HCT116 (cell line): Measurements from ENCODE around the gene SPEF2. TPM values are rescaled to one million over a fixed set of nuclear protein-coding genes. Genes with fewer than 3 reads are reported as not detected.

ENCODE experiments used
- ATAC-seq: fragments of 200-7000 bp; cut with Tn5 transposase; 2 replicates; pipeline ENCODE4 v1.9.1; 2020; ENCODE audit warnings: mild to moderate bottlenecking, moderate library complexity
- BruUV-seq: library from RNA; stranded (reverse); fragments of 400-500 nt; replicated peaks from 2 replicates; lab custom pipeline; 2021; lab: Mats Ljungman, UMichigan
- CTCF ChIA-PET: fragments of 300-600 bp; sonication (Branson Sonifier 250); formaldehyde crosslinking; loops from one replicate; lab custom pipeline; 2021; ENCODE audit warnings: antibody characterized with exemption; lab: Charles Lee
- POLR2A ChIA-PET: fragments of 300-600, 350-600 bp; sonication (Branson Sonifier 250); formaldehyde crosslinking; loops from one replicate; lab custom pipeline; 2021; ENCODE audit warnings: antibody characterized with exemption; lab: Charles Lee
- RAD21 ChIA-PET, 2 experiments: fragments of 300-600 bp; sonication (Branson Sonifier 250); formaldehyde crosslinking; loops; one replicate each; lab custom pipeline; 2023; ENCODE audit warnings: low total read pairs in 2 of 2; ENCODE audit not compliant: uncharacterized antibody in 2 of 2, unreplicated experiment in 2 of 2, low non-redundant PET in 1 of 2; lab: Charles Lee
- DNase-seq: peaks from one replicate; pipeline ENCODE4 v3.0.0-alpha.2; 2010; ENCODE audit warnings: low read depth, low spot score
- H2AFZ ChIP-seq: fragments of 200-600 bp; shearing (Covaris generic), sonication (generic); 2 replicates; pipeline ENCODE4 v1.6.1; 2017; ENCODE audit warnings: low read depth, mixed run types, mixed read lengths, antibody characterized with exemption, low read length; ENCODE audit not compliant: poor library complexity, severe bottlenecking
- H3K27ac ChIP-seq: 2 replicates; pipeline ENCODE4 v1.5.1; 2012; ENCODE audit warnings: low read depth, low read length
- H3K27me3 ChIP-seq: fragments of 200-600 bp; sonication (generic); 2 replicates; pipeline ENCODE4 v1.6.1; 2016; ENCODE audit warnings: mixed run types, low read length, mixed read lengths; ENCODE audit not compliant: insufficient read depth
- H3K36me3 ChIP-seq, 2 experiments: fragments of 200-500 bp in 1 of 2; fragments of 200-600 bp in 1 of 2; sonication (Bioruptor generic) in 1 of 2; sonication (generic) in 1 of 2; 2 replicates each; pipeline versions ENCODE4 v1.5.1 to v1.6.1; 2014 to 2016; ENCODE audit warnings: low read length in 2 of 2, inconsistent platforms in 1 of 2, mixed read lengths in 1 of 2, mixed run types in 1 of 2; ENCODE audit not compliant: insufficient read depth in 2 of 2, control insufficient read depth in 1 of 2
- H3K4me1 ChIP-seq, 2 experiments: fragments of 200-600 bp in 1 of 2; sonication (generic) in 1 of 2; 2 replicates each; pipeline versions ENCODE4 v1.5.1 to v1.6.1; 2012 to 2017; ENCODE audit warnings: low read length in 2 of 2, inconsistent platforms in 1 of 2, mild to moderate bottlenecking in 1 of 2, mixed read lengths in 1 of 2, mixed run types in 1 of 2, moderate library complexity in 1 of 2; ENCODE audit not compliant: insufficient read depth in 2 of 2, control insufficient read depth in 1 of 2
- H3K4me2 ChIP-seq: fragments of 200-600 bp; sonication (generic); 2 replicates; pipeline ENCODE4 v1.6.1; 2017; ENCODE audit warnings: mixed run types, low read length, mixed read lengths
- H3K4me3 ChIP-seq, 2 experiments: fragments of 200-600 bp in 1 of 2; sonication (generic) in 1 of 2; replicated peaks in 1 of 2; 2 replicates each; pipeline ENCODE4 v1.5.1; 2011 to 2016; ENCODE audit warnings: low read length in 2 of 2, control low read depth in 1 of 2, low read depth in 1 of 2, mild to moderate bottlenecking in 1 of 2, mixed read lengths in 1 of 2, mixed run types in 1 of 2
- H3K79me2 ChIP-seq: fragments of 200-600 bp; sonication (generic); 2 replicates; pipeline ENCODE4 v1.6.1; 2017; ENCODE audit warnings: mild to moderate bottlenecking, mixed run types, low read length, moderate library complexity, mixed read lengths; ENCODE audit not compliant: insufficient read depth
- H3K9ac ChIP-seq: fragments of 200-600 bp; sonication (generic); 2 replicates; pipeline ENCODE4 v1.6.1; 2016; ENCODE audit warnings: low read length, mixed read lengths
- H3K9me2 ChIP-seq: fragments of 200-600 bp; sonication (generic), shearing (Covaris generic); 2 replicates; pipeline ENCODE4 v1.6.1; 2017; ENCODE audit warnings: mixed run types, mild to moderate bottlenecking, moderate library complexity; ENCODE audit not compliant: insufficient read depth
- H3K9me3 ChIP-seq, 2 experiments: fragments of 200-500 bp in 1 of 2; fragments of 200-600 bp in 1 of 2; sonication (Bioruptor generic) in 1 of 2; sonication (generic) in 1 of 2; 2 replicates each; pipeline ENCODE4 v1.6.1; 2014 to 2017; ENCODE audit warnings: low read length in 2 of 2, mixed read lengths in 2 of 2, inconsistent platforms in 1 of 2, low read depth in 1 of 2, mild to moderate bottlenecking in 1 of 2, mixed run types in 1 of 2, moderate library complexity in 1 of 2; ENCODE audit not compliant: control insufficient read depth in 1 of 2, insufficient read depth in 1 of 2
- H4K20me1 ChIP-seq: fragments of 200-600 bp; sonication (generic), shearing (Covaris generic); 2 replicates; pipeline ENCODE4 v1.6.1; 2017; ENCODE audit warnings: mixed run types, mild to moderate bottlenecking, moderate library complexity; ENCODE audit not compliant: insufficient read depth
- CBX3 ChIP-seq: IDR thresholded peaks from 2 replicates; pipeline ENCODE4 v1.6.1; 2012; ENCODE audit warnings: low read depth
- EGR1 ChIP-seq: IDR thresholded peaks from 2 replicates; pipeline ENCODE4 v1.6.1; 2012; ENCODE audit warnings: low read depth
- POLR2AphosphoS5 ChIP-seq: IDR thresholded peaks from 2 replicates; pipeline ENCODE4 v1.6.1; 2011; ENCODE audit warnings: mild to moderate bottlenecking, low read depth, low read length, moderate library complexity
- RAD21 ChIP-seq: IDR thresholded peaks from 2 replicates; pipeline ENCODE4 v1.6.1; 2012; ENCODE audit warnings: low read depth, mild to moderate bottlenecking
- SIN3A ChIP-seq: IDR thresholded peaks from 2 replicates; pipeline ENCODE4 v1.6.1; 2012; ENCODE audit warnings: low read depth
- SP1 ChIP-seq: IDR thresholded peaks from 2 replicates; pipeline ENCODE4 v1.6.1; 2012; ENCODE audit warnings: low read depth
- SRF ChIP-seq: IDR thresholded peaks from 2 replicates; pipeline ENCODE4 v1.6.1; 2012; ENCODE audit warnings: low read depth
- ZBTB33 ChIP-seq: IDR thresholded peaks from 2 replicates; pipeline ENCODE4 v1.6.1; 2011; ENCODE audit warnings: mild to moderate bottlenecking, low read length, moderate library complexity; ENCODE audit not compliant: insufficient replicate concordance; ENCODE audit errors: extremely low read depth
- ZFX ChIP-seq: fragments of 450-650 bp; IDR thresholded peaks from 2 replicates; pipeline ENCODE4 v1.6.1; 2017
- intact Hi-C: fragments of 100-400 bp; cut with micrococcal nuclease; formaldehyde crosslinking; loops from 2 replicates; pipeline ENCODE4 v1.10.0; 2022
- total RNA-seq: library from RNA; stranded (reverse); gene quantifications from one replicate; pipeline ENCODE4 v1.2.1, GENCODE V29; 2021; ENCODE audit not compliant: unreplicated experiment
- TF ChIP-seq, protein P1 (sequence below), 3 experiments: fragments of 200-600 bp in 1 of 3; sonication (generic) in 1 of 3; IDR thresholded peaks in 2 of 3; conservative IDR thresholded peaks in 1 of 3; 2 replicates each; pipeline ENCODE4 v1.5.1; 2012 to 2017; ENCODE audit warnings: low read depth in 2 of 3, low read length in 2 of 3, antibody characterized with exemption in 1 of 3, borderline replicate concordance in 1 of 3, control low read depth in 1 of 3, mild to moderate bottlenecking in 1 of 3, mixed read lengths in 1 of 3, mixed run types in 1 of 3, moderate library complexity in 1 of 3; ENCODE audit not compliant: insufficient read depth in 1 of 3

SPEF2 gene
- total RNA-seq, 1 experiment from 2014 or later: 4.6 TPM

GRCh38 chr5:35665096-35665495 lies 47.4 kb downstream of the SPEF2 start:
- intact Hi-C loops: no loop called here
- H3K9me3 ChIP-seq: no peaks in the 10 kb centered on the region
- ATAC-seq: no peak
- H3K27ac ChIP-seq: no peak overlapping the region
- H3K4me1 ChIP-seq: no peaks in the 10 kb centered on the region
- no peak overlapping the region for H3K9ac ChIP-seq
- no peak for TF ChIP-seq SRF
- no peak for TF ChIP-seq SP1
- no peak for TF ChIP-seq ZBTB33
- no peak for TF ChIP-seq EGR1
- TF ChIP-seq RAD21: no peak
- TF ChIP-seq POLR2AphosphoS5: no peak
- TF ChIP-seq SIN3A: no peak
- TF ChIP-seq CBX3: no peak
- TF ChIP-seq ZFX: no peak
- TF ChIP-seq, protein P1, sequence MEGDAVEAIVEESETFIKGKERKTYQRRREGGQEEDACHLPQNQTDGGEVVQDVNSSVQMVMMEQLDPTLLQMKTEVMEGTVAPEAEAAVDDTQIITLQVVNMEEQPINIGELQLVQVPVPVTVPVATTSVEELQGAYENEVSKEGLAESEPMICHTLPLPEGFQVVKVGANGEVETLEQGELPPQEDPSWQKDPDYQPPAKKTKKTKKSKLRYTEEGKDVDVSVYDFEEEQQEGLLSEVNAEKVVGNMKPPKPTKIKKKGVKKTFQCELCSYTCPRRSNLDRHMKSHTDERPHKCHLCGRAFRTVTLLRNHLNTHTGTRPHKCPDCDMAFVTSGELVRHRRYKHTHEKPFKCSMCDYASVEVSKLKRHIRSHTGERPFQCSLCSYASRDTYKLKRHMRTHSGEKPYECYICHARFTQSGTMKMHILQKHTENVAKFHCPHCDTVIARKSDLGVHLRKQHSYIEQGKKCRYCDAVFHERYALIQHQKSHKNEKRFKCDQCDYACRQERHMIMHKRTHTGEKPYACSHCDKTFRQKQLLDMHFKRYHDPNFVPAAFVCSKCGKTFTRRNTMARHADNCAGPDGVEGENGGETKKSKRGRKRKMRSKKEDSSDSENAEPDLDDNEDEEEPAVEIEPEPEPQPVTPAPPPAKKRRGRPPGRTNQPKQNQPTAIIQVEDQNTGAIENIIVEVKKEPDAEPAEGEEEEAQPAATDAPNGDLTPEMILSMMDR (IDR thresholded peaks at IDR 0.05 in 2 of 3, conservative IDR thresholded peaks at IDR 0.05 in 1 of 3; ENCODE audit: borderline replicate concordance in 1 of 3, insufficient read depth in 1 of 3, low read depth in 2 of 3, low read length in 2 of 3): no peak
- BruUV-seq: no TSS peak
- no peaks in the 10 kb centered on the region for H3K36me3 ChIP-seq
- H2AFZ ChIP-seq: no peak overlapping the region
- H3K27me3 ChIP-seq: no peaks in the 10 kb centered on the region
- no peaks in the 10 kb centered on the region for H3K9me2 ChIP-seq
- H3K4me3 ChIP-seq: no peak overlapping the region
- no peak for DNase-seq
- H4K20me1 ChIP-seq: no peaks in the 10 kb centered on the region
- no peak overlapping the region for H3K4me2 ChIP-seq
- no peaks in the 10 kb centered on the region for H3K79me2 ChIP-seq
- ChIA-PET RAD21 (no interaction called here), POLR2A (no interaction called here), CTCF (no interaction called here)
